Kidney (tissue), 14 donors: ENCODE data around the gene CTSG. TPM values are rescaled to one million over a fixed set of nuclear protein-coding genes. Genes with fewer than 3 reads are reported as not detected.
"Not testable (repeated sequence)": the region's sequence is repeated elsewhere in the genome, so short reads cannot be mapped to it uniquely, and the experiment has no call there.

Experiments
- DNase-seq, 5 donors: peaks; one replicate each; pipeline ENCODE4 v3.0.0-alpha.2; 2013 to 2020
- FAIRE-seq: peaks from 2 replicates; lab custom pipeline; 2012; peaks lifted over from hg19 to GRCh38; lab: Jason Lieb, UNC
- H3K27ac ChIP-seq, 2 donors: one replicate each; pipeline ENCODE4 v1.7.0; 2013; ENCODE audit warnings: low read depth in 2 of 2, low read length in 2 of 2, inconsistent platforms in 1 of 2
- H3K27me3 ChIP-seq: one replicate; pipeline ENCODE4 v1.7.1; 2013; ENCODE audit warnings: low read length, inconsistent platforms; ENCODE audit not compliant: control insufficient read depth, insufficient read depth
- H3K36me3 ChIP-seq, 3 donors: one replicate each; pipeline versions ENCODE4 v1.7.0 to v1.7.1; 2013; ENCODE audit warnings: low read length in 3 of 3, control low read depth in 1 of 3, inconsistent platforms in 1 of 3; ENCODE audit not compliant: insufficient read depth in 3 of 3, control insufficient read depth in 2 of 3
- H3K4me1 ChIP-seq, 3 donors: one replicate each; pipeline versions ENCODE4 v1.7.0 to v1.7.1; 2013; ENCODE audit warnings: low read length in 3 of 3, inconsistent platforms in 1 of 3, low read depth in 1 of 3; ENCODE audit not compliant: control insufficient read depth in 2 of 3, insufficient read depth in 2 of 3
- H3K4me3 ChIP-seq, 3 donors: one replicate each; pipeline versions ENCODE4 v1.7.0 to v1.8.1; 2013; ENCODE audit warnings: low read length in 3 of 3, control low read depth in 1 of 3, inconsistent platforms in 1 of 3
- H3K9ac ChIP-seq, 3 donors: one replicate each; pipeline versions ENCODE4 v1.7.0 to v1.7.1; 2013; ENCODE audit warnings: low read length in 3 of 3, control low read depth in 1 of 3, inconsistent platforms in 1 of 3
- H3K9me3 ChIP-seq, 3 donors: one replicate each; pipeline versions ENCODE4 v1.7.0 to v1.7.1; 2013; ENCODE audit warnings: low read length in 3 of 3, control low read depth in 1 of 3, inconsistent platforms in 1 of 3; ENCODE audit not compliant: control insufficient read depth in 2 of 3, insufficient read depth in 1 of 3
- intact Hi-C: fragments of 100-400 bp; cut with DNase I; formaldehyde crosslinking; loops from one replicate; pipeline ENCODE4 v1.11.1; 2022
- polyA plus RNA-seq: library from polyadenylated mRNA; stranded (reverse); fragments of 350-450 nt; fragmentation: Illumina TruSeq; extraction: RNeasy Lipid Tissue Mini Kit (QIAGEN cat#74804); gene quantifications from one replicate; pipeline ENCODE4 v1.2.3, GENCODE V29; 2014; ENCODE audit warnings: low read depth, low replicate concordance; ENCODE audit not compliant: insufficient read depth
- total RNA-seq: library from RNA; stranded (reverse); fragmentation: NEBNext Ultra II Directional; extraction: Animal tissue kit (Norgen Biotek cat#: 25700); gene quantifications from one replicate; pipeline ENCODE4 v1.2.1, GENCODE V29; 2021
- TF ChIP-seq, protein P1 (sequence below): IDR thresholded peaks from 3 replicates; pipeline ENCODE4 v1.5.1; 2012; ENCODE audit warnings: mild to moderate bottlenecking, moderate library complexity, borderline replicate concordance; ENCODE audit not compliant: insufficient read depth; ENCODE audit errors: extremely low read depth
- donor health status: control.
- donor health status: control.
- donor health status: control.
- donor health status: control.
- donor health status: control.
- donor health status: DM: yes; HTN: yes; CAD: no.
- donor health status: Normal renal cell carcinoma (clear cell type).

The CTSG gene
- total and polyA plus RNA-seq, 2 donors from 2014 or later: 1.1 to 11.9 TPM

DNA sequence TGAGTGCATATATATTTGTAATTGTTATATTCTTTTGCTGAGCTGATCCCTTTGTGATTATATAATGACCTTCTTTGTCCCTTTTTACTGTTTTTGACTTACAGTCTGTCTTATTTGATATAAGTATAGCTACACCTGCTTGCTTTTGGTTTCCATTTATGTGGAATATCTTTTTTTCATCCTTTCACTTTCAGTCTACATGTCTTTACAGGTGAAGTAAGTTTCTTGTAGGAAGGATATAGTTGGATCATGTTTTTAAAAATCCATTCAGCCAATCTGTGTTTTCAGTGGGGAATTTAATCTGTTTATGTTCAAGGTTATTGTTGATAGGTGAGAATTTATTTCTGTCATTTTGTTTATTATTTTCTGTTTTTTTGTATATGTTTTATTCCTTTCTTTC is 21.4 kb upstream of the CTSG start:
- H3K9me3 ChIP-seq: peaks cover 0 to 12% (median 3%) of the 10 kb centered on the region in 3 donors
- intact Hi-C loops: no loop called here
- DNase-seq (no peak), FAIRE-seq (no peak)
- TF ChIP-seq, protein P1, sequence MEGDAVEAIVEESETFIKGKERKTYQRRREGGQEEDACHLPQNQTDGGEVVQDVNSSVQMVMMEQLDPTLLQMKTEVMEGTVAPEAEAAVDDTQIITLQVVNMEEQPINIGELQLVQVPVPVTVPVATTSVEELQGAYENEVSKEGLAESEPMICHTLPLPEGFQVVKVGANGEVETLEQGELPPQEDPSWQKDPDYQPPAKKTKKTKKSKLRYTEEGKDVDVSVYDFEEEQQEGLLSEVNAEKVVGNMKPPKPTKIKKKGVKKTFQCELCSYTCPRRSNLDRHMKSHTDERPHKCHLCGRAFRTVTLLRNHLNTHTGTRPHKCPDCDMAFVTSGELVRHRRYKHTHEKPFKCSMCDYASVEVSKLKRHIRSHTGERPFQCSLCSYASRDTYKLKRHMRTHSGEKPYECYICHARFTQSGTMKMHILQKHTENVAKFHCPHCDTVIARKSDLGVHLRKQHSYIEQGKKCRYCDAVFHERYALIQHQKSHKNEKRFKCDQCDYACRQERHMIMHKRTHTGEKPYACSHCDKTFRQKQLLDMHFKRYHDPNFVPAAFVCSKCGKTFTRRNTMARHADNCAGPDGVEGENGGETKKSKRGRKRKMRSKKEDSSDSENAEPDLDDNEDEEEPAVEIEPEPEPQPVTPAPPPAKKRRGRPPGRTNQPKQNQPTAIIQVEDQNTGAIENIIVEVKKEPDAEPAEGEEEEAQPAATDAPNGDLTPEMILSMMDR: no peak
- no peaks in the 10 kb centered on the region for H3K27me3 ChIP-seq
- H3K4me1 ChIP-seq: no peaks in the 10 kb centered on the region
- no peak overlapping the region for H3K27ac ChIP-seq
- no peaks in the 10 kb centered on the region for H3K36me3 ChIP-seq
- no peak overlapping the region for H3K9ac ChIP-seq
- H3K4me3 ChIP-seq: no peak overlapping the region

DNA sequence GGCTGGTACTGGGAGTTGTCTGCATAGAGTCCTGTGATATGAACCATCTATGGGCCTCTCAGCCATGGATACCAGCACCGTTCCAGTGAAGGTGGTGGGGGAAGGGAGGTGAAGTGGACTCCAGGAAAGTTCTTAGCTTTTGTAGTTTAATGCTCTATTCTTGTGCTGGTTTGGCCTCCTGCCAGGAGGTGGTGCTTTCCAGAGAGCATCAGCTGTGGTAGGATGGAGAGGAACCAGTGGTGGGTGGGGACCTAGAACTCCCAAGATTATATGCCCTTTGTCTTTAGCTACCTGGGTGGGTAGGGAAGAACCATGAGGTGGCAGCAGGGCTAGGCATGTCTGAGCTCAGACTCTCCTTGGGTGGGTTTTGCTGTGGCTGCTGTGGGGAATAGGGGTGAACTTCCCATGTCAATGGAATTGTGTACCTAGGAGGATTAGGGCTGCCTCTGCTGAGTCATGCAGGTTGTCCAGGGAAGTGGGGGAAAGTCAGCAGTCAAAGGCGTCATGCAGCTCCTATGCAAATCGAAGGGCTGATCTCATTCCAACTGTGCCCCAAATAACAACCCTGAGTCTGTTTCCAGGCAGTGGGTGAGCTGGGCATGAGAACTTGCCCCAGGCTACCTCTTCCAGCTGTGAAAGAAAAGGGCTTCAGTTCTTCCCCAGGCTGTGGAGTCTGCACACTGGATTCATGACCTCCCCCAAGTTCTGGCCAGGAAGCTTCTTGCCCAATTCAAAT is 19.2 kb upstream of the CTSG start:
- Histone ChIP-seq H3K9me3 (peaks cover 0 to 12% (median 3%) of the 10 kb centered on the region in 3 donors), H3K27ac (no peak overlapping the region), H3K4me1 (no peaks in the 10 kb centered on the region), H3K36me3 (no peaks in the 10 kb centered on the region), H3K9ac (no peak overlapping the region), H3K27me3 (no peaks in the 10 kb centered on the region), H3K4me3 (no peak overlapping the region)
- DNase-seq (no peak), FAIRE-seq (no peak)
- intact Hi-C loops: no loop called here
- TF ChIP-seq, protein P1: no peak

DNA sequence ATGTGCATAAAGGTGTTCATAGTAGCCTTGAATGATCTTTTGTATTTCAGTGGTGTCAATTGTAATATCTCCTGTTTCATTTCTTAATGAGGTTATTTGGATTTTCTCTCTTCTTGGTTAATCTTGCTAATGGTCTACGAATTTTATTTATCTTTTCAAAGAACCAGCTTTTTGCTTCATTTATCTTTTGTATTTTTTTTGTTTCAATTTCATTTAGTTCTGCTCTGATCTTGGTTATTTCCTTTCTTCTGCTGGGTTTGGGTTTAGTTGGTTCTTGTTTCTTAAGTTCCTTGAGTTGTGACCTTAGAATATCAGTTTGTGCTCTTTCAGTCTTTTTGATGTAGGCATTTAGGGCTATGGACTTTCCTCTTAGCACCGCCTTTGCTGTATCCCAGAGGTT is 15.0 kb upstream of the CTSG start:
- H3K9me3 ChIP-seq, H3K4me3 ChIP-seq, H3K9ac ChIP-seq, H3K27me3 ChIP-seq, H3K4me1 ChIP-seq, H3K27ac ChIP-seq, FAIRE-seq, DNase-seq, H3K36me3 ChIP-seq, intact Hi-C loops: not testable (repeated sequence)

DNA sequence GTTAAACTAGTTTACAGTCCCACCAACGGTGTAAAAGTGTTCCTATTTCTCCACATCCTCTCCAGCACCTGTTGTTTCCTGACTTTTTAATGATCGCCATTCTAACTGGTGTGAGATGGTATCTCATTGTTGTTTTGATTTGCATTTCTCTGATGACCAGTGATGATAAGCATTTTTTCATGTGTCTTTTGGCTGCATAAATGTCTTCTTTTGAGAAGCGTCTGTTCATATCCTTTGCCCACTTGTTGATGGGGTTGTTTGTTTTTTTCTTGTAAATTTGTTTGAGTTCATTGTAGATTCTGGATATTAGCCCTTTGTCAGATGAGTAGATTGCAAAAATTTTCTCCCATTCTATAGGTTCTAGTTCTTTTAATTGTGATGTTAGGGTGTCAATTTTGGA is 8.4 kb upstream of the CTSG start:
- FAIRE-seq, DNase-seq, intact Hi-C loops, H3K36me3 ChIP-seq, H3K9ac ChIP-seq, H3K9me3 ChIP-seq, H3K27me3 ChIP-seq, H3K4me1 ChIP-seq, H3K27ac ChIP-seq, H3K4me3 ChIP-seq: not testable (repeated sequence)
